ENCODE data around the gene SON. TPM values are rescaled to one million over a fixed set of nuclear protein-coding genes. Genes with fewer than 3 reads are reported as not detected.
"Not testable (repeated sequence)": the region's sequence is repeated elsewhere in the genome, so short reads cannot be mapped to it uniquely, and the experiment has no call there.

Gene SON, protein sequence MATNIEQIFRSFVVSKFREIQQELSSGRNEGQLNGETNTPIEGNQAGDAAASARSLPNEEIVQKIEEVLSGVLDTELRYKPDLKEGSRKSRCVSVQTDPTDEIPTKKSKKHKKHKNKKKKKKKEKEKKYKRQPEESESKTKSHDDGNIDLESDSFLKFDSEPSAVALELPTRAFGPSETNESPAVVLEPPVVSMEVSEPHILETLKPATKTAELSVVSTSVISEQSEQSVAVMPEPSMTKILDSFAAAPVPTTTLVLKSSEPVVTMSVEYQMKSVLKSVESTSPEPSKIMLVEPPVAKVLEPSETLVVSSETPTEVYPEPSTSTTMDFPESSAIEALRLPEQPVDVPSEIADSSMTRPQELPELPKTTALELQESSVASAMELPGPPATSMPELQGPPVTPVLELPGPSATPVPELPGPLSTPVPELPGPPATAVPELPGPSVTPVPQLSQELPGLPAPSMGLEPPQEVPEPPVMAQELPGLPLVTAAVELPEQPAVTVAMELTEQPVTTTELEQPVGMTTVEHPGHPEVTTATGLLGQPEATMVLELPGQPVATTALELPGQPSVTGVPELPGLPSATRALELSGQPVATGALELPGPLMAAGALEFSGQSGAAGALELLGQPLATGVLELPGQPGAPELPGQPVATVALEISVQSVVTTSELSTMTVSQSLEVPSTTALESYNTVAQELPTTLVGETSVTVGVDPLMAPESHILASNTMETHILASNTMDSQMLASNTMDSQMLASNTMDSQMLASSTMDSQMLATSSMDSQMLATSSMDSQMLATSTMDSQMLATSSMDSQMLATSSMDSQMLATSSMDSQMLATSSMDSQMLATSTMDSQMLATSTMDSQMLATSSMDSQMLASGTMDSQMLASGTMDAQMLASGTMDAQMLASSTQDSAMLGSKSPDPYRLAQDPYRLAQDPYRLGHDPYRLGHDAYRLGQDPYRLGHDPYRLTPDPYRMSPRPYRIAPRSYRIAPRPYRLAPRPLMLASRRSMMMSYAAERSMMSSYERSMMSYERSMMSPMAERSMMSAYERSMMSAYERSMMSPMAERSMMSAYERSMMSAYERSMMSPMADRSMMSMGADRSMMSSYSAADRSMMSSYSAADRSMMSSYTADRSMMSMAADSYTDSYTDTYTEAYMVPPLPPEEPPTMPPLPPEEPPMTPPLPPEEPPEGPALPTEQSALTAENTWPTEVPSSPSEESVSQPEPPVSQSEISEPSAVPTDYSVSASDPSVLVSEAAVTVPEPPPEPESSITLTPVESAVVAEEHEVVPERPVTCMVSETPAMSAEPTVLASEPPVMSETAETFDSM (N-terminal part only)
- polyA plus RNA-seq (ENCODE audit: insufficient read length in 4 of 4) = 100 to 1,000 TPM; 307 to 371 (median 351) TPM

DNA sequence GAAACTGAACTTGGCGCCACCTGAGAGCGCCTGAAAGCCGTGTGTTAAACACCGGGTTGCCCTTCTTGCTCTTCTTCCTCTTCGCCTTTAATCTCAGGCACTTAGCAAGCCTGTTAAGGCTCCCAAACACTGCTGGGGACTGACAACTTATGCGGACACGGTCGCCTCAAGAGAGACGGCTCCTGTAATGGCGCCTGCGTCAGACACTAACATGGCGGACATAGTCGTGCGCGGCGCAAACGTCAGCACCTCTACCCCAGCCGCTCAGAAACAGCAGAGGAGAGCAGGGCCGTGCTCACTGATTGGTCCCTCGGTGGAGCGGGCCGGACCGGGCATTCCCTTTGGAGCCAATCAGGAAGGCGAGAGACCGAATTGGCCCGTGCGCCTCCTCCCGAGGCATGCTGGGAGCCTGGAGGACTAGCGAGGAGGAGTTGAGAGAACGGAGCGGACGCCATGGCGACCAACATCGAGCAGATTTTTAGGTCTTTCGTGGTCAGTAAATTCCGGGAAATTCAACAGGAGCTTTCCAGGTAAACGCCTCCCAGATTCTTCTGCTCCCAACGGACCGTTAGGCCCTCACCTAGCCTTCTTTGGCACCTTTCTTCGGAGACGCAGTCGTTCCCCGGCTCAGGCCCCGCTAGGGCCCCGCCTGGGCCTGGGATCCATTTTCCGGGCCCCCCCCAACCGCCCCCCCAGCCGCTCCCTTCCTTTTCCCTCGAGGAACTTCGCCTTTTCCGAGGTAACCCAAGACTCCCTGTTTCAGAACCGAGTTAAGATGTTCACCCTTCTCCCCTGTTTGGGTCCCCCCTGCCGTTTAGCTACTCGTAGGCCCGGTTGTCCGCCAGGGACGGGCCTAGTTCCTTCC is at the start of gene SON:
TSS of gene SON (plus strand) at position 399 of the 865 bp plus-strand sequence. CDS start at position 454, 55 bp downstream.
- DNase-seq (ENCODE audit: low read depth in 4 of 4, low spot score in 3 of 4) = peak; percentile 93 to 98 (median 96)

GRCh38 chr21:33493756-33494155 is 49.1 kb upstream of the SON start:
- DNase-seq (ENCODE audit: low read depth in 4 of 4, low spot score in 3 of 4) = no peak

- DNase-seq (ENCODE audit: low read depth in 4 of 4, low spot score in 3 of 4) = no peak
Observed at GRCh38 chr21:33495743-33496142, 47.1 kb upstream of the SON start.

- DNase-seq (ENCODE audit: low read depth in 4 of 4, low spot score in 3 of 4) = no peak
Observed at GRCh38 chr21:33496345-33496744, 46.5 kb upstream of the SON start.

GRCh38 chr21:33505833-33506232 is 37.0 kb upstream of the SON start:
- no peak for DNase-seq (ENCODE audit: low read depth in 4 of 4, low spot score in 3 of 4)

- DNase-seq (ENCODE audit: low read depth in 4 of 4, low spot score in 3 of 4) = not testable (repeated sequence)
Observed at GRCh38 chr21:33507003-33507402, 35.8 kb upstream of the SON start.

GRCh38 chr21:33510826-33511225 is 32.0 kb upstream of the SON start:
- DNase-seq (ENCODE audit: low read depth in 4 of 4, low spot score in 3 of 4) = no peak

GRCh38 chr21:33511639-33512038 is 31.2 kb upstream of the SON start:
- DNase-seq (ENCODE audit: low read depth in 4 of 4, low spot score in 3 of 4) = no peak

GRCh38 chr21:33512481-33512880 is 30.4 kb upstream of the SON start:
- no peak for DNase-seq (ENCODE audit: low read depth in 4 of 4, low spot score in 3 of 4)

DNA sequence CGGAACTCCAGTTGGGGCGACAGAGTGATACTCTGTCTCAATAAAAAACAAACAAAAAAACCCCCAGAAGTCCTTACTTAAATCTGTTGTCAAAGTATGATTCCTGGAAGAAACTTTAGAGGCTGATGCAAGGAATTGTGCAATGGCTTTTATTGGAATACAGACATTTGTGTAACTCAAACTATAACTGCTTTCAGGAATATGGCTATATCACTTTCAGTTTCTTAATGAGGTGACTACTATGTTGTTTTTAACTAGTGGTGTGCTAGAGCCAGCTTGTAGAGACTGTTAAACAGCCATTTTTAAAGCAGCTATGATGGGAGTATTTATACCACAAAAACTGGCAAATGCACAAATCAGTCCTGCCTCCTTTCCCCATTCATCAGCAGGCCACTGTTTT is 28.6 kb upstream of the SON start:
- no peak for DNase-seq (ENCODE audit: low read depth in 4 of 4, low spot score in 3 of 4)

- DNase-seq (ENCODE audit: low read depth in 4 of 4, low spot score in 3 of 4) = no peak
Observed at GRCh38 chr21:33518899-33519298, 23.9 kb upstream of the SON start.

- no peak for DNase-seq (ENCODE audit: low read depth in 4 of 4, low spot score in 3 of 4)
Observed at GRCh38 chr21:33522297-33522952, 20.4 kb upstream of the SON start.

GRCh38 chr21:33522953-33523349 is 19.9 kb upstream of the SON start:
- no peak for DNase-seq (ENCODE audit: low read depth in 4 of 4, low spot score in 3 of 4)

- no peak for DNase-seq (ENCODE audit: low read depth in 4 of 4, low spot score in 3 of 4)
Observed at GRCh38 chr21:33531007-33531406, 11.8 kb upstream of the SON start.

GRCh38 chr21:33537212-33537611 is 5.6 kb upstream of the SON start:
- no peak for DNase-seq (ENCODE audit: low read depth in 4 of 4, low spot score in 3 of 4)

DNA sequence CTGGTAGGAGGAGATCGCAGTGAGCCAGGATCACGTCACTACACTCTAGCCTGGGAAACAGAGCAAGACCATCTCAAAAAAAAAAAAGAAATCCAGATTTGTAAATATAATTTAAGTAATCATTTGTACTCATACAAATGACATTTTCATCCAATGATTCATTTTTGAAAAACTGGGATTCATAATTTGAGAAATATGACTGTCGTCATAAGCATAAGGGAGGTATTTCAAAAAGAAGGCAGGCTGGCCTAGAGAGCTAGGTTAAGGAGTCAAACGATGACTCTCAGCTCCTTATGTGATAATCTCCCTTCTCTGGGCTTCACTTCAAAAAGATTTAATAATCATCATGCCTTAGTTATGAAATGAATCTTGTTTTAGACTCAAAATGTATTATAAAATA is 3.2 kb upstream of the SON start:
- no peak for DNase-seq (ENCODE audit: low read depth in 4 of 4, low spot score in 3 of 4)

DNA sequence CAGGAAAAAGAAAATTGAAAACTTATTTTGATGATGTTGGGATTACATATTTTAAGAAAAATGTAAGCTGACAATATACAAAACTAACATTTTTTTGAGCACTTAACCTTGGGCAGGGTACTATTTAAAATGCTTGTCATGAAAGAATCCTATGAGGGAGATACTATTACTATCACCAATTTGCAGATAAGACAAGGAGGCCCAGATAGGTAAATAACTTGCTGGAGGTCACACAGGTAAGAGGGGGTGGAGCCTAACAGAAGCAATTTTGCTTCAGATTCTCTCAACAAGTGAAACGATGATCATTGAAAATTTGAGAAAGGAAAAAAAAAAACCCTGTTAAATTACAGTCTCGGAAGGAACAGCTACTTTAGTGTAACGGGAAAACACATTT is 2.1 kb upstream of the SON start:
- no peak for DNase-seq (ENCODE audit: low read depth in 4 of 4, low spot score in 3 of 4)

DNA sequence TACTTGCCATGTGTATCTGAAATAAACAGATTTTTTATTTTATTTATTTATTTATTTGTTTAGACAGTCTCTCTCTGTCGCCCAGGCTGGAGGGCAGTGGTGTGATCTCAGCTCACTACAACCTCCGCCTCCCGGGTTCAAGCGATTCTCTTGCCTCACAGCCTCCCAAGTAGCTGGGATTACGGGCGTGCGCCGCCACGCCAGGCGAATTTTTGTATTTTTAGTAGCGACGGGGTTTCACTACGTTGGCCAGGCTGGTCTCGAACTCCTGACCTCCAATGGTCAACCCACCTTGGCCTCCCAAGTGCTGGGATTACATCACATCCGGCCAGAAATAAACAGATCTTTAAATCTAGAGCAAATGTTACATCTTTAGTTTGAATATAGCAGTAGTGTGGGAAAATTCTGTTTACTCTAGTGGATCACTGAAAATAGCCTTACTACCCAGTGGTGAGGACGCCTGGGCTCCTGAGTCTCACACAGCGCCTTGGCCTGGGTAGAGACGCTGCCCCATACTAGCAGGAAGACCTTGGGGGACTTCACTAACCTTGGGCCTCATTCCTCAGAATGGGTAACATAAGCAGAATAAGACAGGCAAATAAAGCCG is 1.6 kb upstream of the SON start:
- peak in 1 of 4 donors; percentile 6 for DNase-seq (ENCODE audit: low read depth in 4 of 4, low spot score in 3 of 4)

All from left renal pelvis (tissue), 4 donors.